ENCODE results near the gene WNT9B.

- TF ChIP-seq CTCF (IDR thresholded peaks at IDR 0.05) = no peak
- no peak for TF ChIP-seq EZH2 (IDR thresholded peaks at IDR 0.05)
Observed at GRCh38 chr17:46862949-46863348, 11.6 kb downstream of the WNT9B start.
